Activated T-cell treated with anti-CD3 and anti-CD28 coated beads for 24 hours (primary cell): ENCODE data around the gene CD300LG.
A peak's percentile ranks its signal among the peaks of the same experiment; 100 is the strongest.
"Not testable (repeated sequence)": the region's sequence is repeated elsewhere in the genome, so short reads cannot be mapped to it uniquely, and the experiment has no call there.

Experiments
- DNase-seq: peaks from one replicate; pipeline ENCODE4 v3.0.0-alpha.2; 2020; ENCODE audit warnings: low read depth

CD300LG gene

DNA sequence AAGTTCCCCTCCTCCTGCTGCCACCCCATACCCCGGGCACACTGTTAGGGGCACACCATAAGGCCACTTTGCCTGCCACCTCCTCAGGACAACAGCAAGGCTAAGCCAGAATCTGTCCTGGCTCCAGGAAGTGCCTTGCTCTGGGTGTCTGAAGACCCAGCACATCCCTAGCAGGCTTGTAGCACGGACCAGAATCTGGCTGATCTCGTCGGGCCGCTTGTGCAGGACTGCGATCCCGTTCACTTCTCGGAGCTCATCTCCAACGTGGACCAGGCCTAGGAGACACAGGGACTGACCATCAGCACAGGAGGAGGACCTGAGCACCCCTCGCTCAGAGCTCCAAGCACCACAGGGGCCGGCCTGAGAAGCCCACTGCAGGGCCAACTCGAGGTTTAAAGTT lies 21.4 kb upstream of the CD300LG start:
- no peak for DNase-seq

DNA sequence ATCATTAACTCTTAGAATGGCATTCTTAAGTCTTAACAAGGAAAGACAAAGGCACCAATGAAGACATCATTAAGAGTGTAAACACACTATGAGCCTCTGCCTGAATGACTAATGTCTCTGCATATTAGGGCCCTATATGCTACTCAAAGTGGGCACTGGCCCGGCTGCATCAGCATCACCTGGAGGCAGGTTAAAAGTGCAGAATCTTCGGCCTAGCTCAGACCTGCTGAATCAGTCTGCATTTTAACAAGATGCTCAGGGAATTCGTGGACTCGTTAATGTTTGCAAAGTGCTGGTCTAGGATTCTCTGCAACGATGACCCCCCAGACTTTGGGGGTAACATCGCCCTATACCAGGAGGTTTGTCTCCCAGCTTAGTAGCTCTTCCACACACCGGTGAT lies 20.8 kb upstream of the CD300LG start:
- no peak for DNase-seq

DNA sequence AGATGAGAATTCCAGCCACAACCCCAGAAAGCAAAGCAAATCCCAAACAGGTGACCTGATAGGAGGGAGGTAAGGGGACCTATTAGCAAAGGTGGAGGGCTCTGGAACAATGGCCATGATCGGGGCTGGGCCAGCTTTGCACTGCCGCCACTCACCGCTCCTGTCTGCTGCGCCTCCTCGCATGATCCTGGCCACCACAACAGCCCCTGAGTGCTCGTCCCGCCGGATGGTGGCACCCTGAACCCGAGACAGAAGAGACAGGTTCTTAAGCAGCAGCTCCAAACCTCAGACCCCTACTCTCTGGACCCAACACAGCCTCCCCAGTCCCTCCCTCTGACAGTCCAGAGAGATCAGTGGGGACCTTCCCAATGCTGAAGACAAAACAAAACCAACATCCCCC lies 19.4 kb upstream of the CD300LG start:
- no peak for DNase-seq

DNA sequence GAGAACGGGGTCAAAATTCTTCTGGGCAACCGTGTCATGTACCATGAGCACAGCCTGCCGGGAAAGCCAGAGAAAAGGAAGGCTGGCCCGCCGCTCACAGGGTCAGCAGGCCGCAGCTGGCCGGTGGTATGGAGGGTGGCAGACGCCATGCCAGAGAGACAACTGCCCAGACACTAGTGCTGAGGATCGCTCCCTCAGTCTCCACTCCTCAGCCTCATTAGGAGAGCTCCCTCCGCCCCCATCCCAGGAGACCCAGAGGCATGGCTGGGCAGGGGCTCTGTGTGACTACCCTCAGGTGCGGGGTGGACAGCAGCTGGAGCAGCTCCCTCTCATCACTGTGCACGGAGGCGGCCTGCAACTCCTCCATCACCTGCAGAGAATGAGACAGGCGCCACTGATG lies 17.2 kb upstream of the CD300LG start:
- no peak for DNase-seq

DNA sequence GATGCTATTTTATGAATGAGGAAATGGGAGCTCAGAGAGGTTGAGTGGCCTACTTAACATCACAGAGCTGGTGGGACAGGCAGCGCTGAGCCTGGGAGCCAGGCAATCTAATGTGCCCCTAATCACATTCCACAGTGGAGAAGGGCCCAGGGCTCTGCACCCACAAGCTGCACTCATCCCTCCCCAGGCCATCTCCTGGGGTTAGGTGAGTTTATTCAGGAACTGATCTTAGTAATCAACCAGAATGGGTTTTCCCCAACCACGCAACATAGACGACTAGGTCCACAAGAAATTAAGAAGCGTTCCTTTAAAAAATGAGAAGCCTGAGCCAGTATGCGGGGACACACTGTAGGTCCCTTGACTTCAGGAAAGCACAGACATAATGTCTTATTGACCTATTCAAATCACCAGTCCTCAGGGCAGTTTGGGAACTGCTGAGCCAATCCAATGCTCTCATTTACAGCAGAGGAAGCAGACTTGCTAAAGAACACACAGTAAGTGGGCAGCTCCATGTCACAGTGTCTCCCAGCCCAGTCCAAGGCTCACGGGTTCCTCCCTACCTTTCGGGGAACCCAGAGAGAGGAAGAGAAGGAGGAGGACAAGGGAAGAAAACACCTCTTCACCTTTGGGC lies 16.4 kb upstream of the CD300LG start:
- no peak for DNase-seq

DNA sequence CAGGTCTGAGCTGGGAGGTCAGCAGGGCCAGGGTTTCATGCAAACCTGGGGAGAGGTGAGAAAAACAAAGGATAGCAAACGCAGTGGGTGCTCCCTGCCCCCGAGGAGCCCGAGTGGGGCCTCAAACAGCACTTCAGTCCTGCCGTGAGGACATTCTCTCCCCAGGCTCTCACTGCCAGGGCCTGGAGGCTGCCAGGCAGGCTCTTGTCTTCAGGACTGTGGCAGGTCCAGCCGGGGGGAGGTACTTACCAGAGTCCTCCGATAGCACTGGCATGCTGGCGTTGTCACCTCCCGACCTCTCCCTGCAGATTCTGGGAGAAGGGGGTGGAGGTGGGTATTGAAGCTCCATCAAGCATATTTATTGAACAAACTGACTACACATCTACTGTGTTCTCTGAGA lies 15.3 kb upstream of the CD300LG start:
- DNase-seq: no peak

DNA sequence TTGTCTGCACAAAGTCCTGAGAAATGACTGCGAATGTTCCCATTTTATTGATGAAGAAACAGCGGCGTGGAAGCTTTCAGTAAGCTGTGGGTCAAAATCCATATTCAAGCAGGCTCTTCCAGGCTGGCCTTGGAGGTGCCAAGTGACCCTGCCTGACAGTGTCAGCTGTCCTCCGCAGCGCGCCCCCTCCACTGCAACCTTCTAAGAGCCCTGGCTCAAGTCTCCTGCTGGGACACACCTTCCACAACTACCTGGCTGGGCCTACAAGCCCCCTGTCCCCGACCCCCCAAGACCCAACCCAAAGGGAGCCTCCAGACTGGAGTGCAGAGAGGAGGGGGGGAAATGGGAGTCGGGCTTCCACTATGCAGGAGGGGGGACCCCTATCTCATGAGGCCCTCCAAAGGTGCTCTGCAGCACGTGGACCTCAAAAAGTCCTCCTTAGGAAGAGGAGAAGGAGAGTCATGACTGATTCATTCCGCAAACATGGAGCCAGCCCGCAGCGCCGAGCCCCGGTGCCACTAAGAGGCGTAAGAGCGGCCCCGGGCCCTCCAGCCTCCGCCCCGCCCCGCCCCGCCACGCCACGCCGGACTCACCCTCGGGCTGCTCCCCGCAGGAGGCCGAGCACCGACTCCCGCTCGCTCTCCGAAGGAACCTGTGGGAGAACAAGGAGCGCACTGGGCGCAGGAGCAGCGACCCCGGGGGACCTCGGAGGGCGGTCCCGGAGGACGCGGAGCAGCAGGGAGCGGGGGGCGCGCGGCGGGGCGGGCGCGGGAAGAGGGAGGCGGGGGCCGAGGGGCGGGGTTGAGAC lies 14.6 kb upstream of the CD300LG start:
- DNase-seq: no peak

DNA sequence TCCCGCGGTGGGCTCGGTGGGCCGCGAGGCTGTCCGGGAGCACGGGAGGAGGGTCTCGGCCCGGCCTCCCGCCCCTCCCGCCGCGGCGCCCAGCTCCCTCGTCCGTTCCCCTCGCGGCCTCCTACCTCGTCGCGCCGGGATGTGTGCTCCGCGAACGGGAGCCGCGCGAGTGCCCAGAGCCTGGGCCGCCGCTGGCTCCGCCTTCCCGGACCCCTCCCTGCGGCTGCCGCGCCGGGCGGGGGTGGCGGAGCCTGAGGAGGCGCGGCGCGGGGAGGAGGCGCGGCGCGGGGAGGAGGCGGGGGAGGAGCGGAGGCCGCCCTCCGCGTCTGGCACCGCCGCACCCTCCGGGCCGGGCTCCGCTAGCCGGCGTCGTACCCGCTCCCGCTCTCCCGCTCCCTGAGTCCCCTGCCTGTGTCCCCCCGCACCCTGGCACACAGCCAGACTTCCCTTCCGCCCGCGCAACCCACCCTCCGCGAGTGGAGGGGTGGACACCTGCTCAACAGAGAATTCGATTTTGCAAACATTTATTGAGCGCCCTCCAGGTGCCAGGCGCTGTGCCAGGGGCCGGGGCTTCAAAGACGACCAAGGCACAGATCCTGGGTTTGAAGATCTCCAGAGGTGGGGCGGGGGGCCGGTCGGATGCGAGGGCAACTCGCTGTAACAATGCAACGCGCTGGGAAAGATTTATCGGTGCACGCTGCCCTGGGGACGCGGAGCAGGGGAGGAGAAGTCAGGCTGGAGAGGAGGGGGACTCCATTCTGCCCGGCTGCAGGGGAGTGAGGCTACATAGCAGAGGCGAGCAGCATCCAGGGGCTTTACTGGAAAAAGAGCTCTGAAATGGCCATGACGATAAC lies 13.8 kb upstream of the CD300LG start, which contains the start of gene MPP3:
Gene MPP3 (minus strand): TSS at position 171 of the 854 bp plus-strand sequence. CDS start 1,240 bp downstream, outside the sequence.
- peak; percentile 20 for DNase-seq

DNA sequence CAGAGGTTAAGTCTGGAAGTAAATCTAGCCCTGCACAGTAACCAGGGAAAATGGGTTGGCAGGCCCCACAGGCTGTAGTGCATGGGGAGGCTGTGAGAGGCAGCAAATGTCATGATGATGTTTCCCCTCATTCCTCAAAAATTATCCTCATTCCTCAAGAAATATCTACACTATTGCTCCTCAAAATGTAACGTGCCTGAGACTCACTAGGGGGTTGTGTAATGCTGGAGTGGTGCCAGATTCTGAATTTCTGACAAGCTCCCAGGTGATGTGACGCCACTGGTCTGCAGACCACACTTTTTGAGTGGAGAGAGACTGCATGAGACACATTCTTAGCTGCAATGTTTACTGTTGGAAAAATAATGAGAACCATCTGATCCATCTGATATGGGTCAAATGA lies 12.9 kb upstream of the CD300LG start:
- no peak for DNase-seq

DNA sequence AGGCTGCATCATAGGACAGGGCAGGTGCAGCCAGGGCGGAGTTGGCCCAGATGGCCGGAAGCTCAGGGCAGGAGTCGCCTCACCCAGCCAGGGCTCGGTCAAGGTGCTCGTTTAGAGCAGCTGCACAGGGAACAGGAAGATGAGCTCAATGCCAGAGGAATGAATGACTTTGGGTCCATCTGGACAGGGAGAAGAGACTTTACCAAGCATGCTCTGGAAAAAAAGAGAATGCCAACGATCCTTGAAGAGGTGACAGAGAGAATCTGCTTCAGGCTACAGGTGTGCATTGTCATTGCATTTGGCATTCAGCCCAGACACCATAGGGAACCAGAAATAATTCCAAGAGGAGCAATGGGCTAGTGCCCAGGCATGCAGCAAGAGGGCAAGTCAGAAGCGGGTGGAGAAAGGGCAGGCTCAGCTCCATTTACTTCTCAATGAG lies 7.3 kb upstream of the CD300LG start:
- no peak for DNase-seq

DNA sequence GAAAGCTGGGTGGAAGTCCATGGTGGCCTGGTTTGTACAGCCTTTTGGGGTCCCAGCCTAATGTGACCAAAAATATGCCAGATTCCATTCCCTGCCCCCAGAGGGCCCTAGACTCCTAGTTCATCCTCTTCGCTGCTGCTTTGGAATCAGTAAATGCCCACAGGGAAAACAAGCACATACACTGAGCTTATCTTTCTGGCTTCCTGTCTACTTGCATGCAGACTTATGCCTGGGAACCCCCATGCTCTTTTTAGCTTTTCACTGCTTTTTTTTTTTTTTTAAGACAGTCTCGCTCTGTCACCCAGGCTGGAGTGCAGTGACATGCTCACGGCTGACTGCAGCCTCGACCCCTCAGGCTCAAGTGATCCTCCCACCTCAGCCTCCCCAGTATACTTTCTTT lies 6.2 kb upstream of the CD300LG start:
- no peak for DNase-seq

DNA sequence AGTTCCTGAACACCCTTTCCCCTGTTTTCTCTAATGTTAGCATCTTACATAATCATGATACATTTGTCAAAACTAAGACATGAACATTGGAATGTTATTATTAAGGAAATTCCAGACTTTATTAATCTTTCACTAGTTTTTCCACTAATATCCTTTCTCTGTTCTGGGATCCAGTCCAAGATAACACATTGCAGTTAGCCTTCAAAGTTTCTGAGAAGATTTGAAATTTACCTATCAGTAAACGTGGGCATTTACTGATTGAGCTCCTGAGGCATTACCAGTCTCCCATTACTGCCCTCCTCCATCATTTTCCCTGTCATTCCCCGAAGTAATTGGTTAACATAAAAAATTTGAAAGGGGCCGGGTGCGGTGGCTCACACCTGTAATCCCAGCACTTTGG lies 5.7 kb upstream of the CD300LG start:
- no peak for DNase-seq

DNA sequence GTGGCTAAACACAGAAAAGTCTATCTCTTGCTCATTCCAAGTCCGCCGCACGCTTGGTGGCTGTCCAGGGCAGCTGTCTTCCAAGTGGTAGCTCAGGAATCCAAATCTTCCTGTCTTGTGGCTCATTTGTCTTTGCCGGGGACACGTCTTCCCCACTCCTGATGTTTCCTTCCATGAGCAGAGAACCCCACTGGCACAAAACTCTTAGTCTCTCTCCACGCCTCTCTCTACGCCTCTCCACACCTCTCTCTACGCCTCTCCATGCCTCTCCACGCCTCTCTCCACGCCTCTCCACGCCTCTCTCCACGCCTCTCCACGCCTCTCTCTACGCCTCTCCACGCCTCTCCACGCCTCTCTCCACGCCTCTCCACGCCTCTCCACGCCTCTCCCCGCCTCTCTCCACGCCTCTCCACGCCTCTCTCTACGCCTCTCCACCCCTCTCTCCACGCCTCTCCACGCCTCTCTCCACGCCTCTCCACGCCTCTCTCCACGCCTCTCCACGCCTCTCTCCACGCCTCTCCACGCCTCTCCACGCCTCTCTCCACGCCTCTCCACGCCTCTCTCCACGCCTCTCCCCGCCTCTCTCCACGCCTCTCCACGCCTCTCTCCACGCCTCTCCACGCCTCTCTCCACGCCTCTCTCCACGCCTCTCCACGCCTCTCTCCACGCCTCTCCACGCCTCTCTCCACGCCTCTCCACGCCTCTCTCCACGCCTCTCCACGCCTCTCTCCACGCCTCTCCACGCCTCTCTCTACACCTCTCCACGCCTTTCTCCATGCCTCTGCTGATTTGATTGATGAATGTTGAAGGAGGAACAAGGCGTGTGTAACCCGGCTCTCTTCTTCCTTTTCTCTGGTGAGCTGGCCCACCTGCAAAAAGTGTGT lies 4.6 kb upstream of the CD300LG start:
- DNase-seq: not testable (repeated sequence)

DNA sequence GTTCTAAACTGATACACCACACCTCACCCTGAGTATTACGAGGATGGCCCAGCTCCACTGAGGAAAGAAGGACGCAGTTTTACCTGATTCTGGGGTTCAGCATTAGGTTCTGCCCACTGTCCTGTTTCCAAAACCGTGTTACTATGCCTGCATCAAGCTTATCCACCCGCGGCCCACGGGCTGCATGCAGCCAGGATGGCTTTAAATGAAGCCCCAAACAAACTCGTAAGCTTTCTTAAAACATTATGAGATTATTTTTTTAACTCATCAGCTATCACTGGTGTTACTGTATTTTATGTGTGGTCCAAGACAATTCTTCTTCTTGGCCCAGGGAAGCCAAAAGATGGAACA lies 4.0 kb upstream of the CD300LG start:
- DNase-seq: no peak

DNA sequence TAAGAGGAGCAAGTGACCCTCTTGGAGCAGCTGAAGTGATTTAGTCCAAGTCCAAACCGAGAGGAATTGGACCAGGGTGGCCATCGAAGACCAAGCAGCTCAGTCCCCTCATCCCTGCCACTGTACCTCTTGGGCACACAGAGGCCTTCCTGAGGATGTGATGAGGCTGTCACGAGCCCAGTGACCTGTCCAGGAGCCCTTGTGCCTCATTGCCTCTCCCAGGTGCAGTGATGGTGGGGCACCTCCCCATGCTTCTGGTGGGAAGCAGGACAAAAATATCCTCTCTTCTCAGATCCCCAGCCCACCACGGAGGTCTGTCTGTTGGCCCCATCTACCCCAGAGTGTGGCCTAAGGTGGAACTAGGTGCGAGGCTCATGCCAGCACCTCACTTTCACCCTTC lies 2.7 kb upstream of the CD300LG start:
- DNase-seq: no peak

DNA sequence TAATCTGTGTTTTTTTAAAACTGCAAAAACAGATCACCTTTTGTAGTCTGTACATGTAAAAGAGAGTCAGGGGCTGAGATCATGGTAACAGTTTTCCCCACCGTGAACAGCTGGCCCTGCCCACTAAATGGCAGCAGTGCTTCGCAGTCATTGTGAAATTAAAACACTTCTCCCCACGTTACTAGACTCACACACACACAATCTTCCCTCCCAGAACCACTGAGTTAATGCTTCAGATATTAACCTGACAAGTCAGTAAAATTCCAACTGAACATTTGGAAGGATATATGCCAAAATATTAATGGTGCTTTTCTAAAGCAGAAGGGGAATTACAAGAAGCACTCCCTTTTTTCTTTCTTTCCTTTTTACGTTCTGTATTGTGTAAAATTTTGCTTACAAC lies 1.2 kb upstream of the CD300LG start:
- no peak for DNase-seq

DNA sequence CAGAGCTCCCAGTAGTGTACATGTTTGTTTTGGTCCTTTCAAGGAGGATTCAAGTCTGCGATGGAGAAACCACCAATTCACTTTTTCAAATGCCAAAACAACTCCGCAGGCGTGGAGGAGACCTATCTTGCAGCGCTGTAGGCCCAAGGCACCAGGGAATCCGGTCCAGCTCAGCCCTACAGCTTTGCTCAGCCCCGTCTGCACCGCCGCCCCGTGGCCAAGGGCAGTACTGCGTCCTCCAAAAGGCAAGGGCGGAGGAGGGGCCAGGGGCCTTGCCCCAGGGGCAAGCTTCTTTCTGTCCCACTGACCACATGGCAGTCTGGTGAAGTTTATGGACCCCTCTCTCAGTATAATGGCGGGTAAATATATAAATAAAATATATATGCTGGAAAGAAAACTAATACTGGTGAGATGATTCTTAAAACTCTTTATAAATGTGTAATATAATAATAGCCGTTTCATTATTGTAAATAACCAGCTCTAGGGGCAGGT lies 709 bp upstream of the CD300LG start:
- peak; percentile 70 for DNase-seq

DNA sequence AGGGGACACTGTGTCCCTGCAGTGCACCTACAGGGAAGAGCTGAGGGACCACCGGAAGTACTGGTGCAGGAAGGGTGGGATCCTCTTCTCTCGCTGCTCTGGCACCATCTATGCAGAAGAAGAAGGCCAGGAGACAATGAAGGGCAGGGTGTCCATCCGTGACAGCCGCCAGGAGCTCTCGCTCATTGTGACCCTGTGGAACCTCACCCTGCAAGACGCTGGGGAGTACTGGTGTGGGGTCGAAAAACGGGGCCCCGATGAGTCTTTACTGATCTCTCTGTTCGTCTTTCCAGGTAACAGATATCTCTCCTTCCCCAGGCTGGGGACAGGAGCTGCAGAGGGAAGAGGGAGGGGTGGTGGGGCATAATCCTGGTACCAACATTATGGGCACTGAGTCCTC lies 1.6 kb downstream of the CD300LG start:
- no peak for DNase-seq

DNA sequence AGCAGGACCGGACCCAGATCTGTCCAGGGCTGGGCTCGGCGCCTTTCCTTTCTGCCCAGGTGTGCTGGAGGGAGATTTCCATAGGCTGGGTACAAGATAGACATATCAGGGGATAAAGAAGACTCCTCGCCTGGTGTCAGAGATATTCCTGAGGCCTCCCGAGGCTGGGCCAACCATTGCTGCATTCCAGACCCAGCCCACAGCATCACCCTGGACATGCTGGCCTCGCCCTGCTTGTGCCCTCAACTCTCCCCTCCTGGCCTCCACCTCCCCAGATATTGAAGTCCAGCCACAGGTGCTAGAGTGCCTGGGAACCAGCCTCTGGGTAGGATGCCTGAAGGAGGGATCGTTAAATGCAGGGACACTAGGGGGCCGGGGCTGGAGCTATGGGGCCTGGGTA lies 2.1 kb downstream of the CD300LG start:
- DNase-seq: no peak

DNA sequence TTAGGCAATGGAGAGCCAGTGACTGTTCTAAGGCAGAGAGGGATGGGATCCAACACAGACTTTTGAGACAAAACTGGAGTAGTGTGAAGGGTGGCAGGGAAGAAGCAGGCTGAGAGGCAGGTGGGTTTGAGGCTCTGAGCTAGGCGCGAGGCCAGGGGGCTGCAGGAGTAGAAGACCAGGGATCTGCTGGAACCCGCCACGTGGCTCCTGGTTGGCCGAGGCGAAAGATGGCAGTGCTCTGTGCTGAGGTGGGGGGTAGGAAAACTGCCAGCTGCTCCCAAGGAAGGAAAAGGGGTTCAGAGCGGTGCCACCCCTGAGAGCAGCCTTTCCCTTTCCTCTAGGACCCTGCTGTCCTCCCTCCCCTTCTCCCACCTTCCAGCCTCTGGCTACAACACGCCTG lies 5.6 kb downstream of the CD300LG start:
- DNase-seq: no peak

DNA sequence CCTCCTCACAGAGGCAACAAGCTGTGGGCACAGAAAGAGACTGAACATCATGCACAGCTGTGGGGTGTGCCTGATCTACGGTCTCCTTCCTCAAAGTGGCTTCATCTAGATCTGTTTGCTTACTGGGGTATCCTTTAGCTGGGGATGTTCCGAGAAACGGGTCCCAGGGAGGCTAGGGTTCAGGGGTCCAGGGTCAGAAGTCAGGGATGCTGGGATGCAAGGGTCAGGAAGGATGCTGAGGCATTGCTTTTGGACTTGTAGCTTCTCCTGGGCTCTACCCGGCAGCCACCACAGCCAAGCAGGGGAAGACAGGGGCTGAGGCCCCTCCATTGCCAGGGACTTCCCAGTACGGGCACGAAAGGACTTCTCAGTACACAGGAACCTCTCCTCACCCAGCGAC lies 6.6 kb downstream of the CD300LG start:
- no peak for DNase-seq

DNA sequence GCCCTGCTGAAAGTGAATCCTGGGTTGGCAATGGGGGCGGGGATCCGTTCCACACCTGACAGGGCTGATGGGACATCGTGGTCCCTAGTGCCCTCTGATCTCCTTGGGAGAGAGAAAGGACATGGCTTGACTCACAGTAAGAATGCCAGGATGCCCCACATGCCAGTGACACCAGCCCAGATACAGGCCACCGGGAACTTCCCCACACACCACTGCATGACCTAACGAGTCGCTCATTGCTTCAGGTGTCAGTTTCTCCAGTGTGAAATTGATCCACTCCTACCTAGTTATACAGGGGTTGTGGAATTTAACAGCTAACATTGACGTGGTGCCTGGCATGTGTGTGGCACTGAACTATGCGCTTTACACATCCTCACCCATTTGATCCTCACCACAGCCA lies 7.5 kb downstream of the CD300LG start:
- DNase-seq: no peak
